Measurements from ENCODE around the gene SLC35F1. TPM values are rescaled to one million over a fixed set of nuclear protein-coding genes. Genes with fewer than 3 reads are reported as not detected.

SLC35F1 gene
- polyA plus RNA-seq, 1 donor from 2014 or later = 35.1 TPM

DNA sequence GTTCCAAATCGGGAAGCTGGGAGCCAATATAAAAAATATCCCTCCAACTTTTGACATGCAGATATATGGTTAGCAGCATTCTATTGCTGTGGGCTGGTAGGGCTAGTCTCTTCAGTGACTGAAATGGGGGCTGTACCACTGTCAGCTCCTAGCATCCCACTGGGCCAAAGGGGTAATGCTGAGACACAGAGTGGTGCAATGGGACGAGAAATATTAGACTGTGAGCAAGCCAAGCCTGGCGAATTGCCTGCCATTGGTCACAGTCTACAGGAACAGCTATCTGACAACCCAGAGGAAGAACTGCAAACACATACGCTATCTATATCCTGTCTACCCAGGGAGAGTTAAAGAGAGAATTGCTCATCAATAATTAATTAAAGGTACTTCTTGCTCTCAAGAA is 3.5 kb downstream of the SLC35F1 start:
- H3K4me2 ChIP-seq (ENCODE audit: low read length) = no peak overlapping the region
- no peaks in the 10 kb centered on the region for H4K20me1 ChIP-seq (ENCODE audit: insufficient read depth)
- H3K9me3 ChIP-seq (ENCODE audit: low read length) = no peaks in the 10 kb centered on the region
- H3K27me3 ChIP-seq (ENCODE audit: insufficient read depth, low read depth, low read length) = no peaks in the 10 kb centered on the region
- no peak overlapping the region for H2AFZ ChIP-seq (ENCODE audit: low read depth, low read length)
- H3K79me2 ChIP-seq (replicated peaks; ENCODE audit: insufficient read depth, low read length) = peaks cover 62% of the 10 kb centered on the region
- H3K27ac ChIP-seq (ENCODE audit: low read length) = no peak overlapping the region
- H3K9ac ChIP-seq (ENCODE audit: low read length) = no peak overlapping the region
- H3K36me3 ChIP-seq (ENCODE audit: insufficient read depth, low read length) = no peaks in the 10 kb centered on the region
- TF ChIP-seq, protein P1, sequence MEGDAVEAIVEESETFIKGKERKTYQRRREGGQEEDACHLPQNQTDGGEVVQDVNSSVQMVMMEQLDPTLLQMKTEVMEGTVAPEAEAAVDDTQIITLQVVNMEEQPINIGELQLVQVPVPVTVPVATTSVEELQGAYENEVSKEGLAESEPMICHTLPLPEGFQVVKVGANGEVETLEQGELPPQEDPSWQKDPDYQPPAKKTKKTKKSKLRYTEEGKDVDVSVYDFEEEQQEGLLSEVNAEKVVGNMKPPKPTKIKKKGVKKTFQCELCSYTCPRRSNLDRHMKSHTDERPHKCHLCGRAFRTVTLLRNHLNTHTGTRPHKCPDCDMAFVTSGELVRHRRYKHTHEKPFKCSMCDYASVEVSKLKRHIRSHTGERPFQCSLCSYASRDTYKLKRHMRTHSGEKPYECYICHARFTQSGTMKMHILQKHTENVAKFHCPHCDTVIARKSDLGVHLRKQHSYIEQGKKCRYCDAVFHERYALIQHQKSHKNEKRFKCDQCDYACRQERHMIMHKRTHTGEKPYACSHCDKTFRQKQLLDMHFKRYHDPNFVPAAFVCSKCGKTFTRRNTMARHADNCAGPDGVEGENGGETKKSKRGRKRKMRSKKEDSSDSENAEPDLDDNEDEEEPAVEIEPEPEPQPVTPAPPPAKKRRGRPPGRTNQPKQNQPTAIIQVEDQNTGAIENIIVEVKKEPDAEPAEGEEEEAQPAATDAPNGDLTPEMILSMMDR (IDR thresholded peaks at IDR 0.05; ENCODE audit: poor library complexity, severe bottlenecking) = no peak
- TF ChIP-seq, protein P2, sequence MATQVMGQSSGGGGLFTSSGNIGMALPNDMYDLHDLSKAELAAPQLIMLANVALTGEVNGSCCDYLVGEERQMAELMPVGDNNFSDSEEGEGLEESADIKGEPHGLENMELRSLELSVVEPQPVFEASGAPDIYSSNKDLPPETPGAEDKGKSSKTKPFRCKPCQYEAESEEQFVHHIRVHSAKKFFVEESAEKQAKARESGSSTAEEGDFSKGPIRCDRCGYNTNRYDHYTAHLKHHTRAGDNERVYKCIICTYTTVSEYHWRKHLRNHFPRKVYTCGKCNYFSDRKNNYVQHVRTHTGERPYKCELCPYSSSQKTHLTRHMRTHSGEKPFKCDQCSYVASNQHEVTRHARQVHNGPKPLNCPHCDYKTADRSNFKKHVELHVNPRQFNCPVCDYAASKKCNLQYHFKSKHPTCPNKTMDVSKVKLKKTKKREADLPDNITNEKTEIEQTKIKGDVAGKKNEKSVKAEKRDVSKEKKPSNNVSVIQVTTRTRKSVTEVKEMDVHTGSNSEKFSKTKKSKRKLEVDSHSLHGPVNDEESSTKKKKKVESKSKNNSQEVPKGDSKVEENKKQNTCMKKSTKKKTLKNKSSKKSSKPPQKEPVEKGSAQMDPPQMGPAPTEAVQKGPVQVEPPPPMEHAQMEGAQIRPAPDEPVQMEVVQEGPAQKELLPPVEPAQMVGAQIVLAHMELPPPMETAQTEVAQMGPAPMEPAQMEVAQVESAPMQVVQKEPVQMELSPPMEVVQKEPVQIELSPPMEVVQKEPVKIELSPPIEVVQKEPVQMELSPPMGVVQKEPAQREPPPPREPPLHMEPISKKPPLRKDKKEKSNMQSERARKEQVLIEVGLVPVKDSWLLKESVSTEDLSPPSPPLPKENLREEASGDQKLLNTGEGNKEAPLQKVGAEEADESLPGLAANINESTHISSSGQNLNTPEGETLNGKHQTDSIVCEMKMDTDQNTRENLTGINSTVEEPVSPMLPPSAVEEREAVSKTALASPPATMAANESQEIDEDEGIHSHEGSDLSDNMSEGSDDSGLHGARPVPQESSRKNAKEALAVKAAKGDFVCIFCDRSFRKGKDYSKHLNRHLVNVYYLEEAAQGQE (IDR thresholded peaks at IDR 0.05; ENCODE audit: borderline replicate concordance) = no peak
- TF ChIP-seq EP300 (conservative IDR thresholded peaks at IDR 0.05; ENCODE audit: poor library complexity, severe bottlenecking) (no peak), RAD21 (conservative IDR thresholded peaks at IDR 0.05) (no peak), EZH2 (IDR thresholded peaks at IDR 0.05; ENCODE audit: borderline replicate concordance, insufficient read depth, low read length, poor library complexity, severe bottlenecking) (no peak), TAF1 (IDR thresholded peaks at IDR 0.05; ENCODE audit: low read depth) (no peak), POLR2AphosphoS5 (IDR thresholded peaks at IDR 0.05) (no peak), MXI1 (conservative IDR thresholded peaks at IDR 0.05; ENCODE audit: poor library complexity, severe bottlenecking) (no peak), SMC3 (conservative IDR thresholded peaks at IDR 0.05; ENCODE audit: poor library complexity) (no peak)
- H3K9me2 ChIP-seq (ENCODE audit: insufficient read depth, low read length) = no peaks in the 10 kb centered on the region
- peaks cover 4% of the 10 kb centered on the region for H3F3A ChIP-seq (ENCODE audit: insufficient read depth, low read length, poor library complexity, severe bottlenecking)
- peak overlapping the region; percentile 93 for H3K4me3 ChIP-seq (ENCODE audit: low read length)

DNA sequence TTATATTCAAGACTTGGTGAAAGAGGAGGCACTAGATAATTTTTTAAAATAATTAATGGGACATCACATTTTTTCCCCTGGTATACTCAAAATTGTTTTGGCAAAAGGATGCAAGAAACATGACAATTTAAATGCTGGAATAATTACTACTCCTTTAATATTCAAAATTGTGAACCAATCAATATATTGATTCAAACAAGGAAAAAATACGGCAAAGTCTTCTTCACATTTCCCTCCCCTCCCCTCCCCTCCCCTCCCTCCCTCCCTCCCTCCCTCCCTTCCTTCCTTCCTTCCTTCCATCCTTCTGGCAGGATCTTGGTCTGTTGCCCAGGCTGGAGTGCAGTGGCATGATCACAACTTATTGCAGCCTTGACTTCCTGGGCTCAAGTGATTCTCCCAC is 4.1 kb downstream of the SLC35F1 start:
- no peaks in the 10 kb centered on the region for H3K9me3 ChIP-seq (ENCODE audit: low read length)
- H3K27ac ChIP-seq (ENCODE audit: low read length) = no peak overlapping the region
- peaks cover 4% of the 10 kb centered on the region for H3F3A ChIP-seq (ENCODE audit: insufficient read depth, low read length, poor library complexity, severe bottlenecking)
- no peak overlapping the region for H3K4me3 ChIP-seq (ENCODE audit: low read length)
- H3K9me2 ChIP-seq (ENCODE audit: insufficient read depth, low read length) = no peaks in the 10 kb centered on the region
- no peaks in the 10 kb centered on the region for H3K27me3 ChIP-seq (ENCODE audit: insufficient read depth, low read depth, low read length)
- no peaks in the 10 kb centered on the region for H3K36me3 ChIP-seq (ENCODE audit: insufficient read depth, low read length)
- H3K4me2 ChIP-seq (ENCODE audit: low read length) = no peak overlapping the region
- peaks cover 66% of the 10 kb centered on the region for H3K79me2 ChIP-seq (replicated peaks; ENCODE audit: insufficient read depth, low read length)
- TF ChIP-seq, protein P2 (IDR thresholded peaks at IDR 0.05; ENCODE audit: borderline replicate concordance) = no peak
- no peak for TF ChIP-seq EZH2 (IDR thresholded peaks at IDR 0.05; ENCODE audit: borderline replicate concordance, insufficient read depth, low read length, poor library complexity, severe bottlenecking)
- TF ChIP-seq, protein P1 (IDR thresholded peaks at IDR 0.05; ENCODE audit: poor library complexity, severe bottlenecking) = no peak
- TF ChIP-seq SMC3 (conservative IDR thresholded peaks at IDR 0.05; ENCODE audit: poor library complexity) = no peak
- no peak overlapping the region for H3K9ac ChIP-seq (ENCODE audit: low read length)
- no peak overlapping the region for H2AFZ ChIP-seq (ENCODE audit: low read depth, low read length)
- H4K20me1 ChIP-seq (ENCODE audit: insufficient read depth) = no peaks in the 10 kb centered on the region

Measured in neural cell (in vitro differentiated cells).